GM12872 (cell line): ENCODE measurements around the gene ELL2.
A peak's percentile ranks its signal among the peaks of the same experiment; 100 is the strongest.

ENCODE experiments used
- TF ChIP-seq, protein P1 (sequence below): IDR thresholded peaks from 3 replicates; pipeline ENCODE4 v1.5.1; 2011; ENCODE audit warnings: low read depth, mild to moderate bottlenecking, low read length, moderate library complexity; ENCODE audit not compliant: insufficient read depth

The ELL2 gene

DNA sequence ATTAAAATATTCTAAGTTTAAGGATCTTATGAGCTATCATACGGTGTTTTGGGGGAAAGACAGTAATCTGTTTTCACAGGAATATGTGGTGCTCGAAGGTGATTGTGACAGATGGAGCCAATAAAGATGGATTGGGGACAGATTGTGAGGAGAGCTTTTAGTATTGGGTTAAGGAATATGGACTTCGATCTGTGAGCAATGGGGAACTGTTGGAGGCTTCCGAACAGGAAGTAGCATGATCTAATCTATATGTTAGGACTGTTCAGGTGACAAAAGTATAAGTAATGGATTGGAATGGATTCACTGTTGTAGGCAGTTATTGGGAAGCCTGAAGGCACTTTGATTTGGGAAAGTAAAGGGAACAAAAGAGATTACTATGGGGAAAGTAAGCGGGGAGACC, 7.4 kb upstream of the ELL2 start:
- TF ChIP-seq, protein P1, sequence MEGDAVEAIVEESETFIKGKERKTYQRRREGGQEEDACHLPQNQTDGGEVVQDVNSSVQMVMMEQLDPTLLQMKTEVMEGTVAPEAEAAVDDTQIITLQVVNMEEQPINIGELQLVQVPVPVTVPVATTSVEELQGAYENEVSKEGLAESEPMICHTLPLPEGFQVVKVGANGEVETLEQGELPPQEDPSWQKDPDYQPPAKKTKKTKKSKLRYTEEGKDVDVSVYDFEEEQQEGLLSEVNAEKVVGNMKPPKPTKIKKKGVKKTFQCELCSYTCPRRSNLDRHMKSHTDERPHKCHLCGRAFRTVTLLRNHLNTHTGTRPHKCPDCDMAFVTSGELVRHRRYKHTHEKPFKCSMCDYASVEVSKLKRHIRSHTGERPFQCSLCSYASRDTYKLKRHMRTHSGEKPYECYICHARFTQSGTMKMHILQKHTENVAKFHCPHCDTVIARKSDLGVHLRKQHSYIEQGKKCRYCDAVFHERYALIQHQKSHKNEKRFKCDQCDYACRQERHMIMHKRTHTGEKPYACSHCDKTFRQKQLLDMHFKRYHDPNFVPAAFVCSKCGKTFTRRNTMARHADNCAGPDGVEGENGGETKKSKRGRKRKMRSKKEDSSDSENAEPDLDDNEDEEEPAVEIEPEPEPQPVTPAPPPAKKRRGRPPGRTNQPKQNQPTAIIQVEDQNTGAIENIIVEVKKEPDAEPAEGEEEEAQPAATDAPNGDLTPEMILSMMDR, result no peak

GRCh38 chr5:95967236-95967635, 5.6 kb upstream of the ELL2 start:
- TF ChIP-seq, protein P1, result no peak

DNA sequence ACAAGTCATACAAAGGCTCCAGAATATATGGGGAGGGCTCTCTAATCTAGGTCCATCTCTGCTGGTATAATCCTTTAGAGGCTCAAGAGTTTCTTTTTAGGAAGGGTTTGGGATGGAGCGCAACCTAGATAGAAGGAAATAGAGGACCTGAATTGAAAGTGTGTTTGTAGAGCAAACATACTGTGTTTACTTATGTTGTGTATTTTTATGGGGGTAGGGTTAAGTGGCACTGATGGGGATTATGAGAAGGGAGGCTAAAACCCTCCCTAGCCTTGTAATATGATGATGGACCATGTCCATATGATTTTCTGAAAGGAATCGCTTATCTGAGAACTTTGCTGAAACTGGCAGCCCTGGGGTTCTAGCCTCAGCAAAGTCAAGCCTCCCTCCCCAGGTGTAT, 4.4 kb upstream of the ELL2 start:
- TF ChIP-seq, protein P1, result no peak

GRCh38 chr5:95963650-95964410, 2.2 kb upstream of the ELL2 start:
- TF ChIP-seq, protein P1, result no peak

DNA sequence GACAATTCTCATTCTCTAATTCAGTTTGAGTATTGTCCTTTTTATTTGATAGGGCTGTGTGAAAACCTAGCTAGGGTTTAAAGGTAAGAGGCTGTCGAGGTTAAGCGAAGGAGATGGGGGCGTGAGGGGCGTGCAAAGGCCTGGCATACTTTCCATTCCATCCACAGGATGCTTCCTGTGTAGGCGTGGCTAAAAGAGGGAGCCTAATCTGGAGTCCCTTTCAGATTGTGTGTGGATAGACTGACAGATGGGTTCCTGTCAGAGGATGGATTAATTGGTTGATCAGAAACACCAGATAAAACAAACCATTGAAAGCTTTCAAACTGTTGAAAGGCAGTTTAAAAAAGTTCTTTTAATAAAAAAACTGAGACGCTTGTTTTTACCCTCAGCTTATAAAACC, 1.1 kb upstream of the ELL2 start:
- TF ChIP-seq, protein P1, result no peak

- TF ChIP-seq, protein P1, result no peak
These were observed 773 bp upstream of the ELL2 start for GRCh38 chr5:95962475-95962773.

DNA sequence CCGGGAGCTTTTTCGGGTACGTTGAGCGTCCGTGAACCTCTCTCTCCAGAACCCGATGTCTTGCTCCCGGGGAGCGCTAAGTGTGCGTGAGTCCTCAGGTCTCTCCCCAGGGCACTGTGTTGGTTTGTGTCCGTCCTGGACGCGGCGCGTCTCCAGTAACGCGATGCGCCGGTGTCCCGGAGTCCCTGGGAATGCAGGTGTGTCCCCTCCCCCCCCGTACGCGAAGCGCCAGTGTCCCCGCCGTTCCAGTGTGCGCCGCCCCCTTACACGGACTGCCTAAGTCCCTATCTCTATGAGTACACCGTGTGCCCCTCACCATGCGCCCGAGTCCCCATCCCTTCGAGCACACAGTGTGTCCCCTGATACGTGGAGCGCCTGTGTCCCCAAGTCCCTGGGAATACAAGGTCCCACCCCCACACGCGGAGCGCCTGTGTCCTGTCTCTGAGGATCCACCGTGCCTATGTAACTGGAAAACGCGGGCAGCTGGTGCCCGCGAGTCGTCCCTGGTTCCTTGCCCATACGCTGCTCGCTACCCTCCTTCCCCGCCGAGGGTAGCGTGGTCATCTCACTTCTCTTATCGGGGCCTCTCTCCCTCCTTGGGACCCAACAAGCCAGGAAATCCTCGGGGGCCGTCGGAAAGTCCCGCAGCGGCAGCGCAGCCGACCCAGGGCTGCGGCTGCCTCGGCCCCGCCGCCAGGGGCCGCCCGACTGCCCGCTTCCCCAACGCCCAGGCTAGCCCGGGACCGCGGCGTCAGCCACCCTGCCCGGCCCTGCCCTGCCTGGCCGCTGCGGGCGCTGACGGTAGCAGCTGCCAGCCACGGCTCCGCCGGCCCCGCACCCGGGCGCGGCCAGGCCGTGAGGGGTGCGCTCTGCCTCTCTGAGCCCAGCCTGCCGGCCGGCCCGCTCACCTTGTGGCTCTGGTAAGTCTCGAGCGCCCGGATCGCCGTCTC, 709 bp downstream of the ELL2 start:
- TF ChIP-seq, protein P1, result peak; percentile 79
